ENCODE results near the gene HTRA3.

HTRA3 gene

DNA sequence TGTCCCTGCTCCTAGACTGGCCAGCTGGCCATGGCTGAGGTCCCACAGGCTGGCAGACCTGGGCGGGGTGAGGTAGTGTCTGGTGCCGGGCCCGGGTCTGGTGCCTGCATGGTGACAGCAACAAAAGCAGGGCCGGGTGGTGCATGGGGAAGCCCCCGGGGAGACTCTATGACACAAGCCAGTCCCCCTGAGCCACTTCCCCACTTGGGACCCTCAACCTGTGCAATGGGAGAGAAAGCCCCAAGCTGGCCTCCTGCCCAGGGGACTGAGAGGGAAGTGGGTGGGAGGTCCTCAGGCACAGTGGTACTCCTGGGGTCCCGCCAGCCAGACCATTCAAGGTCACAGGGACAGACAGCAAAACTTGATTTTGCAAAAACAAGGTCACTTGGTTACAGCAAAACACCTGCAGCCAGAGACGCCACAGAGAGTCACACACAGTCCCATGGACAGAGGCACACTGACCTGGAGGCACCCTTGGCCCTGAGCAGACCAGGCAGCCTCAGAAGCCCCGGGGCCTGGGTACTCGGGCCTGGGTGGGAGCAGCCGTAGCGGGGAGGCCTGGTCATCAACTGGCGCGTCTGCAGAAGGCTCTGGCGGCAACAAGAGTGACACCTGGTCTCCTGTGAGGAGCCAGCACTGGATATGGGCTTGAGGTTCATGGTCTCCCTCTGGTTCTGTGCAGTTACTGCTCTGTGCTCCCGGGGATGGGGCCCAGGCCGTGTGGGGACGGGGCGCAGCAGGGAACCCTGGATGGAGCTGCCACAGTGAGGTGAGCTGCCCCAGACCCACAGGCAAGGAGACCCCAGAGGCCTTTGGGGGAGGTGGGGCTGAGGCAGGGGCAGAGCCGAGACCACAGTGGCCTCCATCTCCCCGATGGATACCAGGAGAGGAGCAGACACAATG lies 60.6 kb downstream of the HTRA3 start:
- no peak for DNase-seq (ENCODE audit: low spot score)
- TF ChIP-seq, protein P1, sequence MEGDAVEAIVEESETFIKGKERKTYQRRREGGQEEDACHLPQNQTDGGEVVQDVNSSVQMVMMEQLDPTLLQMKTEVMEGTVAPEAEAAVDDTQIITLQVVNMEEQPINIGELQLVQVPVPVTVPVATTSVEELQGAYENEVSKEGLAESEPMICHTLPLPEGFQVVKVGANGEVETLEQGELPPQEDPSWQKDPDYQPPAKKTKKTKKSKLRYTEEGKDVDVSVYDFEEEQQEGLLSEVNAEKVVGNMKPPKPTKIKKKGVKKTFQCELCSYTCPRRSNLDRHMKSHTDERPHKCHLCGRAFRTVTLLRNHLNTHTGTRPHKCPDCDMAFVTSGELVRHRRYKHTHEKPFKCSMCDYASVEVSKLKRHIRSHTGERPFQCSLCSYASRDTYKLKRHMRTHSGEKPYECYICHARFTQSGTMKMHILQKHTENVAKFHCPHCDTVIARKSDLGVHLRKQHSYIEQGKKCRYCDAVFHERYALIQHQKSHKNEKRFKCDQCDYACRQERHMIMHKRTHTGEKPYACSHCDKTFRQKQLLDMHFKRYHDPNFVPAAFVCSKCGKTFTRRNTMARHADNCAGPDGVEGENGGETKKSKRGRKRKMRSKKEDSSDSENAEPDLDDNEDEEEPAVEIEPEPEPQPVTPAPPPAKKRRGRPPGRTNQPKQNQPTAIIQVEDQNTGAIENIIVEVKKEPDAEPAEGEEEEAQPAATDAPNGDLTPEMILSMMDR (IDR thresholded peaks at IDR 0.05; ENCODE audit: extremely low read depth, missing control alignments), result no peak

DNA sequence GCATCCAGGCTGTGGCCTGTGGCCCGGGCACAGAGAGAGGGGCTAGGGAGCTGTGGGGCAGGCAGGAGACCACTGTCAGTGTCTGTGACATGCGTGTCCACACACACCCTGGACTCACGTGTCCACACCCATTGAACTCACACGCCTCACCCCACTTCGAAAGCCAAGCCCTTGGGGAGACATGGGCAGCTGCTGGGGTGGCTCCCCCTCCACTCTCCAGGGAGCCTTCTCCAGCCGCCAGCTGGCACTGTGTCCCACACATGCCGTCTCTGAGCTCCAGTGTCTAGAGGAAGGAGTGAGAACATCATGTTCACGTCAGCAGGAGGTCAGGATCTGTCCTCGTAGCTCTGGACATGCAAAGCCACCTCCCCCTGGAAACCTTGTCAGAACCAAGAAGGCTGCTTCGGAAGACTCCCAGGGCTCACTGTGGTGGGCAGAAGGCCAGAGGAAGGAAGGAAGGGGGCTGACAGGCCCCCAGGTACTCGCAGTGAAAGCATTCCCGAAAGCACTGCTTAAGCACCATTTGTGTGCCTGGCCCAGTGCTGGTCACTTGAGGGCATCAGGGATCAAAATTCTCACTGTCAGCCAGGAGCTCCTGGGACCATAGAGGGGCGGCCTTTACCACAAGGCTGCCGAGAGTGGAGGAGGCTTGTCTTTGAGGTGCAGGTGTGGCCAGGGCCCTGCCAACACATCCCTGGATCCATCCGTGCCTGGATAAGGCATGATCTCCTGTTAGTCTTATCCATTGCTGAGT lies 61.4 kb downstream of the HTRA3 start:
- TF ChIP-seq, protein P1 (IDR thresholded peaks at IDR 0.05; ENCODE audit: extremely low read depth, missing control alignments), result no peak
- no peak for DNase-seq (ENCODE audit: low spot score)

DNA sequence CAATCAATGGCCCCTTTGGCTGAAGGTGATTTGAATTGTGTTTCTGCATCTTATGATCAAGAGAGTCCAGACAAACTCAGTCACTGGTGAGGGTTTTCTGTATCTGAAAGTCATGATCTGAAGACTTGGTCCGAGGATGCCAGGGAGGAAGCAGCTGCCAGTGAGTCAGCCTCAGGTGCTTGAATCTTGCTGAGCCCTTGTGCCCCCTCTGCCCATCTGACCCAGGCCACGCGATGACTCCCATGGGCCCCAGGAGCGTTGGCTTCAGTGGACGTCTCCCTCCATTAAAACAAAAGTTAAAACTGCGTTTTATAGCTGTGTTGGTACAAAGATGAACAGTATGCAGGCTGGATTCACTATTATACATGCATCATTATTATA lies 62.0 kb downstream of the HTRA3 start:
- DNase-seq (ENCODE audit: low spot score), result no peak
- TF ChIP-seq, protein P1 (IDR thresholded peaks at IDR 0.05; ENCODE audit: extremely low read depth, missing control alignments), result no peak

DNA sequence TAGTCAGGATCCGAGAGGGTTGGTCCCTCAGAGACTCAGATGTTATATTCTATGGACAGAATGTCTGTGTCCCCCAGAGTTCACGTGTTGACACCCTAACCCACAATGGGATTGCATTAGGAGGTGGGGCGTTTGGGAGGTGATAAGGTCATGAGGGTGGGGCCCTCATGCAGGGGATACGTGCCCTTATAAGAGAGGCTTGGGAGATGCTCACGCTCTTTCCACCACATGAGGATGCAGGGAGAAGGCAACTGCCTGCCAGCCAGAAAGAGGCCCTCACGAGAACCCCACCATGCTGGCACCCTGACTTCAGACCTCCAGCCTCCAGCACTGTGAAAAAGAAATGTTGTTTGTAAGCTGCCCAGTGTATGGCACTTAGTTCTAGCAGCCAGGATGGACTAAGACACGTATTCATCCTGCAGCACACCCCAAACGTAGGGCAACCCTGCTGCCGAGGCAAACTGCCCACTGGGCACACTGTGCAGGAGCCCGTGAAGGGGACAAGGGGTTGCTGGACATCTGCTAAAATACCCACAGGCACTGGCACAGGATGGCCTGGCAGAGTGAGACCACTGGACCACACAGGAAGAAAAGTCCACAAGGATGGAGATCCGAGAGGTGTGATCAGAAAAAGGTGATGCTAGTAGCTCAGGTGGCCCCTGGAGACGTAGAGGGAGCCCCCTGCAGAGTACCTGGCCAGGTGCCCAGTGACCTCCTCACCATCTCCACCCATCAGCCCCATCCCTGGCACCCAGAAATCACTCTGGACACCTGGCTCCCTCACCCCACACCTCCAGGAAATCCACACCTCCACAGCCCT lies 62.7 kb downstream of the HTRA3 start:
- TF ChIP-seq, protein P1 (IDR thresholded peaks at IDR 0.05; ENCODE audit: extremely low read depth, missing control alignments), result no peak
- no peak for DNase-seq (ENCODE audit: low spot score)

DNA sequence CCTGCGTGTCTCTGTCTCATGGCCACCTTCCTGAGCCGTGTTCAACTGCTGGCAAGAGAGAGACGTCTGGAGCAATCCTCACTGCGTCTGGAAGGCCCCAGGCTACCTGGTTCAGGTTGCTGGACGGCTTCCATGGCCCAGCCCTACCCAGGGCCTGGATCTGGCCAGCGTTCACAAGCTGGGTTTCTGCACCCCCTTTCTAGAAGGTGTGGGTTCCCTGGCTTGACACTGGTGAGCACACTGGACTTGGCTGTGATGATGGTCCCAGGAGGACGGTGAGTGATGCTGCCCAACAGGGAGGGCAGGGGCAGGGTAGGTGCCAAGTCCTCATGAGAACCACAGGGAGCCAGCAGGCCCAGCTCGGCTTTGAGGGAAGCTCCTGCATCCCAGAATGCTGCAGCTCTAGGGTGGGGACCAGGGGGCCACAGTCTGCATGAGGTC lies 63.4 kb downstream of the HTRA3 start:
- TF ChIP-seq, protein P1 (IDR thresholded peaks at IDR 0.05; ENCODE audit: extremely low read depth, missing control alignments), result no peak
- DNase-seq (ENCODE audit: low spot score), result no peak

DNA sequence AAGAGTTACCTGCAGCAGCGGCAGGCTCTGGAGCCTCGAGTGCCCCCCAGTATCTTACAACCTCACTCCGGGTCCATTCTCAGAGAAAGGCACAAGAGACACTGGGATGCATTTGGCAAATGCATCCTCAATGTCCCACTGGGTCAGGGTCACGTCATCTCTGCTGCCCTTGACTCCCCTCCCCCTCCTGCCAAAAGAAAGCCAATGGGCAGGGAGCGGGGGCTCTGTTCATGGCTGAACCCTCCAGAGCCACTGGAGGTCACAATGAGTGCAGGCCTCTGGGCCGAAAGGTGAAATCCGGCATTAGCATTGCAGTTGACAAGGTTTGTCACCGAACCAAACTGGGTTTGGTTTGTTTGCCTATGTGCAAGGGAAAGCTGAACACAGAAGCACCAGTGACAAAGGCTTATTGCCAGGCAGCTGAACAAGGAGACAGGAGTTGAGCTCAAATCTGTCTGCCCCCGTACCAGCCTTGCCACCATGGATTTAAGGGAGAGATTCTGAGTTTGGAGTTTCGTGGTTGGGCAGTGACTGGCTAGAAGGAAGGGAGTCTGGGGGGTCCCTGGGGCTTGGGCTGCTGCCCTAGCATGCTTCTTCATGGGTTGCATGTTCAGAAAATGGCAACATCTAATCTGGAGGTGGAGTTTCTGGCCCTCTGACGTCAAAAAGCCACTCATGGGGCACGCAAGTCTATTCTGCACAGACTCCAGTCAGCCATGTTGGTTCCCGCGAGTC lies 64.3 kb downstream of the HTRA3 start:
- no peak for DNase-seq (ENCODE audit: low spot score)
- TF ChIP-seq, protein P1 (IDR thresholded peaks at IDR 0.05; ENCODE audit: extremely low read depth, missing control alignments), result no peak

Data from GM20000 (cell line).